WTC11 (cell line): ENCODE data around the gene DCAF5. TPM values are rescaled to one million over a fixed set of nuclear protein-coding genes. Genes with fewer than 3 reads are reported as not detected.

Experiments used
- ZBTB43 ChIP-seq: sonication (generic); formaldehyde crosslinking; IDR thresholded peaks from 2 replicates; pipeline ENCODE4 v1.8.1; 2023; ENCODE audit warnings: mild to moderate bottlenecking, missing genetic modification reagents
- total RNA-seq: library from RNA; stranded (reverse); gene quantifications from 3 replicates; pipeline ENCODE4 v1.2.3, GENCODE V29; 2021

The DCAF5 gene
- total RNA-seq, 1 experiment from 2014 or later, result 30.3 TPM

GRCh38 chr14:69001375-69001774 is 151.5 kb downstream of the DCAF5 start (continued):
- no peak for TF ChIP-seq ZBTB43

Other genes with a start within 250 kb of the DCAF5 start
- gene ACTN1, start 173.8 kb downstream of the DCAF5 start, total RNA-seq, result 196 to 198 TPM (median 197 TPM) in 3 replicates
- 24.1 to 28.2 TPM (median 26.2 TPM) in 3 replicates for gene EXD2, start 38.4 kb upstream of the DCAF5 start, total RNA-seq
- gene GALNT16, start 107.0 kb upstream of the DCAF5 start, total RNA-seq, result 3.0 to 4.5 TPM (median 3.8 TPM) in 3 replicates
- 320 to 363 TPM (median 356 TPM) in 3 replicates for gene ERH, start 245.2 kb upstream of the DCAF5 start, total RNA-seq
- gene SLC39A9, start 245.6 kb upstream of the DCAF5 start, total RNA-seq, result 39.2 to 44.1 TPM (median 42.6 TPM) in 3 replicates